ENCODE measurements around the gene PCDHGB6.
"Not testable (repeated sequence)": the region's sequence is repeated elsewhere in the genome, so short reads cannot be mapped to it uniquely, and the experiment has no call there.

The PCDHGB6 gene

DNA sequence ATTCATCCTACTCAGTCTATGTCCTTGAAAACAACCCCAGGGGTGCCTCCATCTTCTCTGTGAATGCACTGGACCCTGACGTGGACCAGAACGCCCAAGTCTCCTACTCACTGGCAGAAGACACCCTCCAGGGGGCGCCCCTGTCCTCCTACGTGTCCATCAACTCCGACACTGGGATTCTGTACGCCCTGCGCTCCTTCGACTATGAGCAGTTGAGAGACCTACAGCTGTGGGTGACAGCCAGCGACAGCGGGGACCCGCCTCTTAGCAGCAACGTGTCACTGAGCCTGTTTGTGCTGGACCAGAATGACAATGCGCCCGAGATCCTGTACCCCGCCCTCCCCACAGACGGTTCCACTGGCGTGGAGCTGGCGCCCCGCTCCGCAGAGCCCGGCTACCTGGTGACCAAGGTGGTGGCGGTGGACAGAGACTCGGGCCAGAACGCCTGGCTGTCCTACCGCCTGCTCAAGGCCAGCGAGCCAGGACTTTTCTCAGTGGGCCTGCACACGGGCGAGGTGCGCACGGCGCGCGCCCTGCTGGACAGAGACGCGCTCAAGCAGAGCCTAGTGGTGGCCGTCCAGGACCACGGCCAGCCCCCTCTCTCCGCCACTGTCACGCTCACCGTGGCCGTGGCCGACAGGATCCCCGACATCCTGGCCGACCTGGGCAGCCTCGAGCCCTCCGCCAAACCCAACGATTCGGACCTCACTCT, 32.2 kb upstream of the PCDHGB6 start:
- H3K4me3 ChIP-seq (ENCODE audit: low read depth, low read length); DNase-seq (ENCODE audit: low read depth): not testable (repeated sequence)
- peak; percentile 1 for TF ChIP-seq CTCF (IDR thresholded peaks at IDR 0.05; ENCODE audit: low read depth, low read length)

DNA sequence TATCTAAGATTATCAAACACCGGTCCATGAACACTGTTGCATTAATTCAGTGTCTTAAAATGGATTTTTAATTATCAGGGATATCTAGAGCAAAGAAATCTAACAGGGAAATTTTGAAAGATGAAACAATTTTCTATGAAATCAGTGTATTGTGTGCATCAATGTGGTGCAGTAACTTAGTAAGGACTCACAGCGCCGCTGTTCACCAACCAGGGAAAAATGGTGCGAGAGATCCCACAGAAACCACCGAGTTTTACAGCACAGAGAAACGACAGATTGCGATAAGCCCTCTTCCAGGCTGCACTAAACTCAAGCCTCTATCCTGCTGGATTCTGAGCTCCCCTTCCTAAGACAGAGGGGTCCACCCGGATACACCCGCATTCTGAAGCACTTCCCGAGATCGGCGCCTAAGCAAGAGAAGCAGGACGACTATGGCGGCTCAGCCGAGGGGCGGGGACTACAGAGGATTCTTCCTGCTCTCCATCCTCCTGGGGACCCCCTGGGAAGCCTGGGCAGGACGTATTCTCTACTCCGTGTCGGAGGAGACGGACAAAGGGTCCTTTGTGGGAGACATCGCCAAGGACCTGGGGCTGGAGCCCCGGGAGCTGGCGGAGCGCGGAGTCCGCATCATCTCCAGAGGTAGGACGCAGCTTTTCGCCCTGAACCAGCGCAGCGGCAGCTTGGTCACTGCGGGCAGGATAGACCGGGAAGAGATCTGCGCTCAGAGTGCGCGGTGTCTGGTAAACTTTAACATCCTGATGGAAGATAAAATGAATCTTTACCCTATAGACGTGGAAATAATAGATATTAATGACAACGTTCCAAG, 25.1 kb upstream of the PCDHGB6 start, which contains the start of gene PCDHGA7:
PCDHGA7 (plus strand) TSS at position 274 of the 826 bp plus-strand sequence; CDS start at position 432, 158 bp downstream.
- no peak for TF ChIP-seq POLR2A (IDR thresholded peaks at IDR 0.05; ENCODE audit: extremely low read depth, insufficient read length)
- no peak for TF ChIP-seq MAX (IDR thresholded peaks at IDR 0.05; ENCODE audit: low read depth, low read length)
- no peak for TF ChIP-seq MYC (IDR thresholded peaks at IDR 0.05; ENCODE audit: low read depth, low read length)
- peak; percentile 18 for TF ChIP-seq CTCF (IDR thresholded peaks at IDR 0.05; ENCODE audit: low read depth, low read length)
- no peak within 1 kb of the TSS for H3K4me3 ChIP-seq (ENCODE audit: low read depth, low read length)
- DNase-seq (ENCODE audit: low read depth) = peak; percentile 28

- no peak for DNase-seq (ENCODE audit: low read depth)
- H3K4me3 ChIP-seq (ENCODE audit: low read depth, low read length) = no peak overlapping the region
- TF ChIP-seq POLR2A (IDR thresholded peaks at IDR 0.05; ENCODE audit: extremely low read depth, insufficient read length) = no peak
- TF ChIP-seq CTCF (IDR thresholded peaks at IDR 0.05; ENCODE audit: low read depth, low read length) = no peak
- TF ChIP-seq MYC (IDR thresholded peaks at IDR 0.05; ENCODE audit: low read depth, low read length) = no peak
Measured at GRCh38 chr5:141383345-141383744, 24.5 kb upstream of the PCDHGB6 start.

DNA sequence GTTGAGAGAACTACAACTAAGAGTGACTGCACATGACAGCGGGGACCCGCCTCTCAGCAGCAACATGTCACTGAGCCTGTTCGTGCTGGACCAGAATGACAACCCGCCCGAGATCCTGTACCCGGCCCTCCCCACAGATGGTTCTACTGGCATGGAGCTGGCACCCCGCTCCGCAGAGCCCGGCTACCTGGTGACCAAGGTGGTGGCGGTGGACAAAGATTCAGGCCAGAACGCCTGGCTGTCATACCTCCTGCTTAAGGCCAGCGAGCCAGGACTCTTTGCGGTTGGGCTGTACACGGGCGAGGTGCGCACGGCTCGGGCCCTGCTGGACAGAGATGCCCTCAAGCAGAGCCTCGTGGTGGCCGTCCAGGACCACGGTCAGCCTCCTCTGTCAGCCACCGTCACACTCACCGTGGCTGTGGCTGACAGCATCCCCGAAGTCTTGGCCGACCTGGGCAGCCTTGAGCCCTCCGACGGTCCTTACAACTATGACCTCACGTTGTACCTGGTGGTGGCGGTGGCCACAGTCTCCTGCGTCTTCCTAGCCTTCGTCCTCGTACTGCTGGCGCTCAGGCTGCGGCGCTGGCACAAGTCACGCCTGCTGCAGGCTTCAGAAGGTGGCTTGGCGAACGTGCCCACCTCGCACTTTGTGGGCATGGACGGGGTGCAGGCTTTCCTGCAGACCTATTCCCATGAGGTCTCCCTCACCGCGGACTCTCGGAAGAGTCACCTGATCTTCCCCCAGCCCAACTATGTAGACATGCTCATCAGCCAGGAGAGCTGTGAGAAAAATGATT, 23.2 kb upstream of the PCDHGB6 start:
- no peak overlapping the region for H3K4me3 ChIP-seq (ENCODE audit: low read depth, low read length)
- TF ChIP-seq POLR2A (IDR thresholded peaks at IDR 0.05; ENCODE audit: extremely low read depth, insufficient read length) (no peak), CTCF (IDR thresholded peaks at IDR 0.05; ENCODE audit: low read depth, low read length) (no peak), MAX (IDR thresholded peaks at IDR 0.05; ENCODE audit: low read depth, low read length) (no peak), MYC (IDR thresholded peaks at IDR 0.05; ENCODE audit: low read depth, low read length) (no peak)
- no peak for DNase-seq (ENCODE audit: low read depth)

DNA sequence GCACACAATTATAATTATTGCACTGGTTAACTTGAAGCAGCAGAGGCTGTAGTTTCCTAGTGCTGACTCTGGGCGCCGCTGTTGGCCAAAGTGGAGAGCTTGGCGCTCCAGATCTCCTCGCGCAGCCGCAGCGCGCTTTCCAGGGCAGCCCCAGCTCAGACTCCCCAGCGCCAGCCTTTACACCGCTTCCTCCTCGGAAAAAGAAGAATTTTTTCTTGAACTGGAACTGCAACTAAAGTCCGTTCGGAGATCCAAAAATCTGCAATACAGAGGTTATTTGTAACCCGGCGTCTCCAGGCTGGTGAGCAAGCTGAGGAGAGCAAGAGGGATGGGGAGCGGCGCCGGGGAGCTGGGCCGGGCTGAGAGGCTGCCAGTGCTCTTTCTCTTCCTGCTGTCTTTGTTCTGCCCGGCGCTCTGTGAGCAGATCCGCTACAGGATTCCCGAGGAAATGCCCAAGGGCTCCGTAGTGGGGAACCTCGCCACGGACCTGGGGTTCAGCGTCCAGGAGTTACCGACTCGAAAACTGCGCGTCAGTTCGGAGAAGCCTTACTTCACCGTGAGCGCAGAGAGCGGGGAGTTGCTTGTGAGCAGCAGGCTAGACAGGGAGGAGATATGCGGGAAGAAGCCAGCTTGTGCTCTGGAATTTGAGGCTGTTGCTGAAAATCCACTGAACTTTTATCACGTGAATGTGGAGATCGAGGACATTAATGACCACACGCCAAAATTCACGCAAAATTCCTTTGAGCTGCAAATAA, 20.1 kb upstream of the PCDHGB6 start, which contains the start of gene PCDHGB4:
PCDHGB4 (plus strand) TSS at position 142 of the 755 bp plus-strand sequence; CDS start at position 329, 187 bp downstream.
- H3K4me3 ChIP-seq (ENCODE audit: low read depth, low read length); DNase-seq (ENCODE audit: low read depth): not testable (repeated sequence)

DNA sequence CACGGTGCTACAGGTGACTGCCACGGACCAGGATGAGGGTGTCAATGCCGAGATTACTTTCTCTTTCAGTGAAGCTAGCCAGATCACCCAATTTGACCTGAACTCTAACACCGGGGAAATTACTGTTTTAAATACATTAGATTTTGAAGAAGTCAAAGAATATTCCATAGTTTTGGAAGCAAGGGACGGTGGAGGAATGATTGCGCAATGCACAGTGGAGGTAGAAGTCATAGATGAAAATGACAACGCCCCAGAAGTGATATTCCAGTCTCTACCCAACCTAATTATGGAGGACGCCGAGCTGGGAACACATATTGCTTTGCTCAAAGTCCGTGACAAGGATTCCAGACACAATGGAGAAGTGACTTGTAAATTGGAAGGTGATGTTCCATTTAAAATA, 19.2 kb upstream of the PCDHGB6 start:
- no peak for DNase-seq (ENCODE audit: low read depth)
- TF ChIP-seq POLR2A (IDR thresholded peaks at IDR 0.05; ENCODE audit: extremely low read depth, insufficient read length) (no peak), MAX (IDR thresholded peaks at IDR 0.05; ENCODE audit: low read depth, low read length) (no peak), MYC (IDR thresholded peaks at IDR 0.05; ENCODE audit: low read depth, low read length) (no peak), CTCF (IDR thresholded peaks at IDR 0.05; ENCODE audit: low read depth, low read length) (no peak)
- no peak overlapping the region for H3K4me3 ChIP-seq (ENCODE audit: low read depth, low read length)
